T-cell (primary cell): ENCODE data around the gene VSTM2B. TPM values are rescaled to one million over a fixed set of nuclear protein-coding genes. Genes with fewer than 3 reads are reported as not detected.

ENCODE experiments used
- ATAC-seq, 4 experiments: fragments of 200-7000 bp in 3 of 4; fragments of 150-1000 bp in 1 of 4; cut with Tn5 transposase; replicated peaks in 1 of 4; 1 replicate in 3 of 4; 2 replicates in 1 of 4; pipeline ENCODE4 v1.10.0; 2021; ENCODE audit warnings: moderate library complexity in 3 of 4, mild to moderate bottlenecking in 2 of 4, moderate number of reproducible peaks in 1 of 4
- CTCF ChIA-PET, 2 donors: fragments of 300-600 bp; sonication (Branson Sonifier 250); formaldehyde crosslinking; loops; one replicate each; lab custom pipeline; 2022; ENCODE audit warnings: antibody characterized with exemption in 2 of 2; lab: Charles Lee
- POLR2A ChIA-PET, 2 donors: fragments of 300-600 bp; sonication (Branson Sonifier 250); formaldehyde crosslinking; loops; one replicate each; lab custom pipeline; 2022; ENCODE audit warnings: antibody characterized with exemption in 2 of 2; lab: Charles Lee
- DNase-seq, 35 experiments: peaks; one replicate each; pipeline versions ENCODE4 v3.0.0 to v3.0.0-alpha.2; 2013 to 2023
- H3K27ac ChIP-seq: one replicate; pipeline ENCODE4 v1.5.1; 2013; ENCODE audit warnings: low read length
- H3K27me3 ChIP-seq, 2 experiments: replicated peaks in 1 of 2; 1 replicate in 1 of 2; 2 replicates in 1 of 2; pipeline versions ENCODE4 v1.6.1 to v1.7.0; 2013; ENCODE audit warnings: low read length in 1 of 2, mixed read lengths in 1 of 2; ENCODE audit not compliant: control insufficient read depth in 2 of 2, insufficient read depth in 2 of 2; ENCODE audit errors: extremely low read depth in 1 of 2
- H3K36me3 ChIP-seq, 2 donors: 1 replicate in 1 of 2; 2 replicates in 1 of 2; pipeline versions ENCODE4 v1.6.1 to v1.7.0; 2013; ENCODE audit warnings: low read length in 1 of 2; ENCODE audit not compliant: control insufficient read depth in 2 of 2, insufficient read depth in 1 of 2; ENCODE audit errors: extremely low read depth in 1 of 2
- H3K4me1 ChIP-seq, 2 experiments: 1 replicate in 1 of 2; 2 replicates in 1 of 2; pipeline versions ENCODE4 v1.6.1 to v1.7.0; 2013; ENCODE audit warnings: low read length in 2 of 2, mixed read lengths in 1 of 2; ENCODE audit not compliant: insufficient read depth in 2 of 2, control insufficient read depth in 1 of 2; ENCODE audit errors: extremely low read depth in 1 of 2
- H3K4me3 ChIP-seq, 2 donors: 1 replicate in 1 of 2; 2 replicates in 1 of 2; pipeline versions ENCODE4 v1.5.1 to v1.7.0; 2013; ENCODE audit warnings: mild to moderate bottlenecking in 2 of 2, low read length in 1 of 2, moderate library complexity in 1 of 2; ENCODE audit not compliant: control insufficient read depth in 1 of 2; ENCODE audit errors: extremely low read depth in 1 of 2
- H3K9me3 ChIP-seq: 2 replicates; pipeline ENCODE4 v1.7.0; 2013
- H3K27ac Mint-ChIP-seq, 2 donors: one replicate each; pipeline ENCODE4 v1.8.0; 2020 to 2021; ENCODE audit warnings: mild to moderate bottlenecking in 2 of 2, mixed read lengths in 2 of 2
- H3K27me3 Mint-ChIP-seq, 2 donors: one replicate each; pipeline ENCODE4 v1.8.0; 2021 to 2022; ENCODE audit warnings: mixed read lengths in 2 of 2
- H3K36me3 Mint-ChIP-seq: one replicate; pipeline ENCODE4 v1.8.0; 2021; ENCODE audit warnings: mixed read lengths
- H3K4me1 Mint-ChIP-seq, 3 donors: one replicate each; pipeline ENCODE4 v1.8.0; 2020 to 2022; ENCODE audit warnings: mixed read lengths in 3 of 3, mild to moderate bottlenecking in 1 of 3
- H3K4me3 Mint-ChIP-seq, 3 donors: one replicate each; pipeline ENCODE4 v1.8.0; 2020 to 2022; ENCODE audit warnings: mild to moderate bottlenecking in 3 of 3, mixed read lengths in 3 of 3, moderate library complexity in 3 of 3
- H3K9me3 Mint-ChIP-seq, 3 donors: one replicate each; pipeline ENCODE4 v1.8.0; 2020 to 2022; ENCODE audit warnings: mixed read lengths in 3 of 3
- WGBS: methylation state at CpG from one replicate; pipeline ENCODE4 v1.1.5; 2013; ENCODE audit warnings: missing lambda C conversion rate; ENCODE audit not compliant: insufficient coverage; 5-methylcytosine and 5-hydroxymethylcytosine counted together
- total RNA-seq, 35 experiments: library from RNA in 6 of 35; stranded (reverse) in 6 of 35; fragments of 120-200 nt in 1 of 35; gene quantifications; one replicate each; pipeline versions ENCODE4 v1.2.1 to v1.2.4 and lab custom pipeline; 2013 to 2026

Gene VSTM2B
- total RNA-seq, 5 donors from 2014 or later (not counting 1 experiment from before 2014, with no cell fraction given), result not detected

- no peaks in the 10 kb centered on the region for H3K36me3 Mint-ChIP-seq
- DNase-seq (no peak), ATAC-seq (no peak)
- H3K9me3 Mint-ChIP-seq, result no peaks in the 10 kb centered on the region
- Histone ChIP-seq H3K36me3 (no peaks in the 10 kb centered on the region), H3K9me3 (no peaks in the 10 kb centered on the region), H3K27ac (no peak overlapping the region), H3K27me3 (peaks cover 0 to 56% of the 10 kb centered on the region in 2 experiments), H3K4me1 (no peaks in the 10 kb centered on the region), H3K4me3 (no peak overlapping the region)
- H3K4me1 Mint-ChIP-seq, result no peaks in the 10 kb centered on the region
- peaks cover 22 to 46% of the 10 kb centered on the region in 2 donors for H3K27me3 Mint-ChIP-seq
- ChIA-PET POLR2A (no interaction called here), CTCF (no interaction called here)
- 73% methylated on average over 9 of the region's 13 CpGs for WGBS
- H3K27ac Mint-ChIP-seq, result no peak overlapping the region
- H3K4me3 Mint-ChIP-seq, result no peak overlapping the region
Measured at GRCh38 chr19:29505097-29505824, 20.5 kb upstream of the VSTM2B start.

- 80% methylated on average over 1 of the region's 1 CpG for WGBS
- no peak for ATAC-seq
- no peaks in the 10 kb centered on the region for H3K9me3 ChIP-seq
- no peak overlapping the region for H3K4me3 ChIP-seq
- H3K27me3 Mint-ChIP-seq, result peaks cover 27 to 51% of the 10 kb centered on the region in 2 donors
- H3K36me3 ChIP-seq, result no peaks in the 10 kb centered on the region
- no peaks in the 10 kb centered on the region for H3K4me1 Mint-ChIP-seq
- no peaks in the 10 kb centered on the region for H3K36me3 Mint-ChIP-seq
- H3K27ac ChIP-seq, result no peak overlapping the region
- ChIA-PET CTCF (no interaction called here), POLR2A (no interaction called here)
- peaks cover 0 to 59% of the 10 kb centered on the region in 2 experiments for H3K27me3 ChIP-seq
- no peak overlapping the region for H3K27ac Mint-ChIP-seq
- H3K9me3 Mint-ChIP-seq, result no peaks in the 10 kb centered on the region
- H3K4me3 Mint-ChIP-seq, result no peak overlapping the region
- no peak for DNase-seq
- no peaks in the 10 kb centered on the region for H3K4me1 ChIP-seq
Measured at GRCh38 chr19:29506619-29506911, 19.2 kb upstream of the VSTM2B start.

- Mint-ChIP-seq H3K27ac (no peak overlapping the region), H3K27me3 (peaks cover 34 to 51% of the 10 kb centered on the region in 2 donors), H3K4me1 (no peaks in the 10 kb centered on the region), H3K9me3 (no peaks in the 10 kb centered on the region), H3K36me3 (no peaks in the 10 kb centered on the region), H3K4me3 (no peak overlapping the region)
- Histone ChIP-seq H3K4me3 (no peak overlapping the region), H3K9me3 (no peaks in the 10 kb centered on the region), H3K36me3 (no peaks in the 10 kb centered on the region), H3K27me3 (peaks cover 0 to 57% of the 10 kb centered on the region in 2 experiments), H3K4me1 (no peaks in the 10 kb centered on the region), H3K27ac (no peak overlapping the region)
- ChIA-PET CTCF (no interaction called here), POLR2A (no interaction called here)
- no peak for DNase-seq
- ATAC-seq, result no peak
- 78% methylated on average over 21 of the region's 27 CpGs for WGBS
Measured at GRCh38 chr19:29507081-29507860, 18.5 kb upstream of the VSTM2B start.

GRCh38 chr19:29508181-29508580 is 17.6 kb upstream of the VSTM2B start:
- no peaks in the 10 kb centered on the region for H3K36me3 Mint-ChIP-seq
- CTCF ChIA-PET, result no interaction called here
- H3K27ac ChIP-seq, result no peak overlapping the region
- no peak overlapping the region for H3K27ac Mint-ChIP-seq
- no peak for ATAC-seq
- DNase-seq, result no peak
- H3K9me3 Mint-ChIP-seq, result no peaks in the 10 kb centered on the region
- H3K27me3 ChIP-seq, result peaks cover 0 to 56% of the 10 kb centered on the region in 2 experiments
- H3K4me1 ChIP-seq, result no peaks in the 10 kb centered on the region
- no CpG with 5 or more reads among the region's 1 CpG for WGBS
- H3K9me3 ChIP-seq, result no peaks in the 10 kb centered on the region
- H3K4me3 ChIP-seq, result no peak overlapping the region
- H3K27me3 Mint-ChIP-seq, result peaks cover 34 to 51% of the 10 kb centered on the region in 2 donors
- POLR2A ChIA-PET, result no interaction called here
- H3K36me3 ChIP-seq, result no peaks in the 10 kb centered on the region
- no peak overlapping the region for H3K4me3 Mint-ChIP-seq
- H3K4me1 Mint-ChIP-seq, result no peaks in the 10 kb centered on the region

- H3K4me1 ChIP-seq, result no peaks in the 10 kb centered on the region
- no peaks in the 10 kb centered on the region for H3K36me3 ChIP-seq
- CTCF ChIA-PET, result no interaction called here
- no peaks in the 10 kb centered on the region for H3K9me3 ChIP-seq
- 66% methylated on average over 7 of the region's 8 CpGs for WGBS
- ATAC-seq, result no peak
- no peaks in the 10 kb centered on the region for H3K9me3 Mint-ChIP-seq
- H3K27me3 ChIP-seq, result peaks cover 0 to 56% of the 10 kb centered on the region in 2 experiments
- H3K27ac Mint-ChIP-seq, result no peak overlapping the region
- H3K4me3 ChIP-seq, result no peak overlapping the region
- H3K27me3 Mint-ChIP-seq, result peaks cover 29 to 47% of the 10 kb centered on the region in 2 donors
- no peaks in the 10 kb centered on the region for H3K36me3 Mint-ChIP-seq
- DNase-seq, result no peak
- H3K27ac ChIP-seq, result no peak overlapping the region
- no peak overlapping the region for H3K4me3 Mint-ChIP-seq
- no peaks in the 10 kb centered on the region for H3K4me1 Mint-ChIP-seq
- POLR2A ChIA-PET, result no interaction called here
Measured at GRCh38 chr19:29509456-29509855, 16.3 kb upstream of the VSTM2B start.

GRCh38 chr19:29510701-29511265 is 15.0 kb upstream of the VSTM2B start:
- Mint-ChIP-seq H3K27me3 (peaks cover 29 to 47% of the 10 kb centered on the region in 2 donors), H3K4me3 (no peak overlapping the region), H3K36me3 (no peaks in the 10 kb centered on the region), H3K27ac (no peak overlapping the region), H3K9me3 (no peaks in the 10 kb centered on the region), H3K4me1 (no peaks in the 10 kb centered on the region)
- H3K9me3 ChIP-seq, result no peaks in the 10 kb centered on the region
- peaks cover 0 to 49% of the 10 kb centered on the region in 2 experiments for H3K27me3 ChIP-seq
- DNase-seq (no peak), ATAC-seq (no peak)
- H3K27ac ChIP-seq, result no peak overlapping the region
- POLR2A ChIA-PET, result no interaction called here
- H3K4me3 ChIP-seq, result no peak overlapping the region
- CTCF ChIA-PET, result no interaction called here
- H3K36me3 ChIP-seq, result no peaks in the 10 kb centered on the region
- WGBS, result 44% methylated on average over 5 of the region's 9 CpGs
- H3K4me1 ChIP-seq, result no peaks in the 10 kb centered on the region
